ENCODE data around the gene LGR6.
"Not testable (repeated sequence)": the region's sequence is repeated elsewhere in the genome, so short reads cannot be mapped to it uniquely, and the experiment has no call there.

LGR6 gene

GRCh38 chr1:202181586-202181985, 12.0 kb upstream of the LGR6 start:
- DNase-seq, result no peak

GRCh38 chr1:202182040-202182877, 11.3 kb upstream of the LGR6 start:
- no peak for DNase-seq

DNA sequence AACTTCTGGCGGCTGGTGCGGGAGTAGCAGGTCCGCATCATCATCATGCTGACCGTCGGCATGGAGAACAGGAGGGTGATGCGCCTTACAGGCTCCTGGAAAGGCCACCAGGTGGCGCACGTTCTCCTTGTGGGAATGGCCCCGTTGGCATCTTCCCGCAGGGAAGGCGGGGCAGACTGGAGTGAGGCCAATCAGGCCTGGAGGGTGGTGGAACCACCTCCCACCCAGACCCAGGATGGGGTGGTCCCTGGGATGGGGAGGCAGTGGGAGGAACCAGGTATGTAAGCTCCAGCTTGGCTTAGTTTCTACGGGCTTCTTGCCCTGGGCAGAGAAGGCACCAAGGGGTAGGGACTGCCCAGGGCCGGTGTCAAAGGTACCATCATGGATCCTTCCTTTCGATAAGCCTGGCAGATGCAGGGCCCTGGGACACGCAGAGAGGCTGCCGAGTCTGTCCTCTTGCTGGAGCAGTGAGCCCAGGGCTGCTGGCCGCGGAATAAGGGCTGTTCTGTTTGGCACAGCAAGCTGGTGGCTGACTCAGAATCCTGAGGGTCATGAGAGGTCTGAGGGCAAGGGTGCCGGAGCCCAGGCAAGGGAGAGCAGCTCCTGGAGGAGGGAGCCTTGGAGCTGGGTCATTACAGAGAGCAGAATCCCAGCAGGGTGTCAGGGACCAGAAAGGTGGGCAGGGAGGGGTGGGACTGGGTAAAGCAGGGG, 8.7 kb upstream of the LGR6 start:
- peak; percentile 88 for DNase-seq

- no peak for DNase-seq
These were observed 7.3 kb upstream of the LGR6 start for GRCh38 chr1:202186327-202186726.

GRCh38 chr1:202187041-202187671, 6.4 kb upstream of the LGR6 start:
- no peak for DNase-seq

- no peak for DNase-seq
These were observed 5.7 kb upstream of the LGR6 start for GRCh38 chr1:202187697-202188407.

- peak; percentile 68 for DNase-seq
These were observed 4.4 kb upstream of the LGR6 start for GRCh38 chr1:202189001-202189790.

GRCh38 chr1:202189918-202190715, 3.5 kb upstream of the LGR6 start:
- no peak for DNase-seq

DNA sequence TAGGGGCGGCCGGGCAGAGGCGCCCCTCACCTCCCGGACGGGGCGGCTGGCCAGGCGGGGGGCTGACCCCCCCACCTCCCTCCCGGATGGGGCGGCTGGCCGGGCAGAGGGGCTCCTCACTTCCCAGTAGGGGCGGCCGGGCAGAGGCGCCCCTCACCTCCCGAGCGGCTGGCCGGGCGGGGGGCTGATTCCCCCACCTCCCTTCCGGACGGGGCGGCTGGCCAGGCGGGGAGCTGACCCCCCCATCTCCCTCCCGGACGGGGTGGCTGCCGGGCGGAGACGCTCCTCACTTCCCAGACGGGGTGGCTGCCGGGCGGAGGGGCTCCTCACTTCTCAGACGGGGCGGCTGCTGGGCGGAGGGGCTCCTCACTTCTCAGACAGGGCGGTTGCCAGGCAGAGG, 2.2 kb upstream of the LGR6 start:
- DNase-seq, result not testable (repeated sequence)

GRCh38 chr1:202192770-202193613, 607 bp upstream of the LGR6 start:
- DNase-seq, result peak; percentile 49

DNA sequence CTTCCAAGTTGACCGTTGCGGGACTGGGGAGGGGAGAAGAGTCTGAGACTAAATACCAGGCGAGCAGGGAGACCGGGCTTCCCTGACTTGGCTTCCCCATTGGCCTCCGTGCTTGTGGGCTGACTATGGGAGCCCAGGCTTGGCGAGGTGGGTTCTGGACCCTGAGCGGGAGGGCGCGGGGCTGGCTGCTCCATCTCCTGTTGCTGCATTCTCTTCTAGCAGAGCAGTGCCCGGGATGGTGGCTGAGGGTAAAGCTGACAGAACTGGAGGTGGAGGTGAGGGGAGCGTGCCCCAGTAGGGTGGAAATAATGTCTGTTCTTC, 689 bp downstream of the LGR6 start:
- DNase-seq, result no peak

GRCh38 chr1:202197653-202198365, 4.2 kb downstream of the LGR6 start:
- no peak for DNase-seq

- DNase-seq, result no peak
These were observed 4.7 kb downstream of the LGR6 start for GRCh38 chr1:202198366-202198724.

- no peak for DNase-seq
These were observed 5.7 kb downstream of the LGR6 start for GRCh38 chr1:202199040-202199889.

DNA sequence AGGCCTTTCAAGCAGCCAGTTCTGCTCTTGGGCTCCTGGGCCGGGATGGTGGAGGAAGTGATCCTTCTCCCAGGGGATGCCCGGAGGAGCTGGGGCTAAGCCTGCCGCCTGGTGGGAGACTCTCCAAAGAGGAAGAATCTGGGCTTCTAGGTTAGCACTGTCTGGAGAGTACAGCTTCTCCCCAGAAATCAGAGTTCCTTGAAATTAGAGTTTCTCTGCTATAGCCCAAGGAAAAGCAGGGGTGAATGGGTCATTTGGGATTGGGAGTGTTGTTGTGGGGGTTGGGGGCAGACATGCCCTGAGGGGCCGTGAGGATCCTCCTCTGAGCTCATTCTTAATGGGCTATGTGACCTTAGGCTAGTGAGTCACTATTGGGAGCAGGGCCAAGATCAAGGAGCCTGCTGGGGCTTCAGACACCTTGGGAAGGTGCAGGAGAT, 6.5 kb downstream of the LGR6 start:
- DNase-seq, result no peak

GRCh38 chr1:202200669-202201068, 7.1 kb downstream of the LGR6 start:
- no peak for DNase-seq

- no peak for DNase-seq
These were observed 7.7 kb downstream of the LGR6 start for GRCh38 chr1:202201266-202201665.

- DNase-seq, result no peak
These were observed 8.4 kb downstream of the LGR6 start for GRCh38 chr1:202201971-202202370.

Data from hematopoietic multipotent progenitor cell treated with erythropoietin and hydrocortisone succinate and interleukin-3 and kit ligand, for 8 days (in vitro differentiated cells).